HG02840 (cell line): ENCODE data around the gene CROCC2.

ENCODE experiments used
- ATAC-seq: cut with Tn5 transposase; IDR thresholded peaks from one replicate; pipeline ENCODE4 v1.9.1; 2021; ENCODE audit warnings: mild to moderate bottlenecking, moderate library complexity, moderate number of reproducible peaks; ENCODE audit not compliant: unreplicated experiment, low FRiP score

CROCC2 gene

GRCh38 chr2:240904216-240905175 lies 1.6 kb upstream of the CROCC2 start:
- no peak for ATAC-seq

- no peak for ATAC-seq
Measured at GRCh38 chr2:240905176-240905781, 857 bp upstream of the CROCC2 start.

- ATAC-seq, result no peak
Measured at GRCh38 chr2:240906911-240907590, 915 bp downstream of the CROCC2 start.

GRCh38 chr2:240909216-240909974 lies 3.3 kb downstream of the CROCC2 start:
- ATAC-seq, result no peak

GRCh38 chr2:240911641-240912265 lies 5.6 kb downstream of the CROCC2 start:
- no peak for ATAC-seq

GRCh38 chr2:240912878-240913809 lies 7.0 kb downstream of the CROCC2 start:
- no peak for ATAC-seq

GRCh38 chr2:240913810-240914644 lies 7.9 kb downstream of the CROCC2 start:
- no peak for ATAC-seq

- no peak for ATAC-seq
Measured at GRCh38 chr2:240914645-240915525, 8.7 kb downstream of the CROCC2 start.

GRCh38 chr2:240915526-240916341 lies 9.6 kb downstream of the CROCC2 start:
- no peak for ATAC-seq

GRCh38 chr2:240916571-240917008 lies 10.5 kb downstream of the CROCC2 start:
- ATAC-seq, result no peak

- ATAC-seq, result no peak
Measured at GRCh38 chr2:240917009-240917683, 11.0 kb downstream of the CROCC2 start.

- ATAC-seq, result no peak
Measured at GRCh38 chr2:240917684-240918257, 11.6 kb downstream of the CROCC2 start.

GRCh38 chr2:240918258-240919091 lies 12.3 kb downstream of the CROCC2 start:
- no peak for ATAC-seq

GRCh38 chr2:240919161-240919781 lies 13.1 kb downstream of the CROCC2 start:
- no peak for ATAC-seq
